ENCODE measurements around the gene PGAP2. TPM values are rescaled to one million over a fixed set of nuclear protein-coding genes. Genes with fewer than 3 reads are reported as not detected.

PGAP2 gene
- total and polyA plus RNA-seq, 5 donors from 2014 or later: 11.4 to 16.7 (median 13.1) TPM

GRCh38 chr11:3834664-3835461, 26.5 kb downstream of the PGAP2 start:
- peaks cover 92% of the 10 kb centered on the region for H3K4me1 ChIP-seq (ENCODE audit: control insufficient read depth, insufficient read depth, low read length, poor library complexity, severe bottlenecking)
- H3K27ac Mint-ChIP-seq: peak overlapping the region; percentile 95 to 99 (median 95)
- H3K4me1 Mint-ChIP-seq: peaks cover 48 to 94% (median 74%) of the 10 kb centered on the region in 4 donors
- H3K27me3 ChIP-seq (ENCODE audit: control insufficient read depth, insufficient read depth, low read length): no peaks in the 10 kb centered on the region
- peaks cover 33% of the 10 kb centered on the region for H3K36me3 ChIP-seq (ENCODE audit: control insufficient read depth, insufficient read depth, low read length)
- no peak for ATAC-seq (ENCODE audit: low read depth in 2 of 2)
- H3K36me3 Mint-ChIP-seq: peaks cover 54% of the 10 kb centered on the region
- H3K9me3 ChIP-seq (ENCODE audit: control insufficient read depth in 2 of 2, low read length in 2 of 2): no peaks in the 10 kb centered on the region
- H3K27me3 Mint-ChIP-seq: peaks cover 5% of the 10 kb centered on the region
- peak overlapping the region; percentile 98 for H3K4me3 ChIP-seq (ENCODE audit: low read depth, low read length)
- peaks cover 0 to 5% (median 0%) of the 10 kb centered on the region in 7 donors for H3K9me3 Mint-ChIP-seq
- DNase-seq: peak in 1 of 3 donors; percentile 42
- peak overlapping the region; percentile 73 to 97 (median 96) for H3K4me3 Mint-ChIP-seq
- H3K27ac ChIP-seq (ENCODE audit: insufficient read depth, low read length, poor library complexity, severe bottlenecking): peak overlapping the region; percentile 65

- Mint-ChIP-seq H3K4me3 (peak overlapping the region; percentile 73 to 97 (median 96)), H3K27ac (peak overlapping the region; percentile 95 to 99 (median 95)), H3K9me3 (peaks cover 0 to 5% (median 0%) of the 10 kb centered on the region in 7 donors), H3K27me3 (peaks cover 5% of the 10 kb centered on the region), H3K36me3 (peaks cover 49% of the 10 kb centered on the region), H3K4me1 (peaks cover 48 to 87% (median 68%) of the 10 kb centered on the region in 4 donors)
- H3K36me3 ChIP-seq (ENCODE audit: control insufficient read depth, insufficient read depth, low read length): peaks cover 24% of the 10 kb centered on the region
- peaks cover 91% of the 10 kb centered on the region for H3K4me1 ChIP-seq (ENCODE audit: control insufficient read depth, insufficient read depth, low read length, poor library complexity, severe bottlenecking)
- peak overlapping the region; percentile 65 for H3K27ac ChIP-seq (ENCODE audit: insufficient read depth, low read length, poor library complexity, severe bottlenecking)
- DNase-seq (no peak), ATAC-seq (ENCODE audit: low read depth in 2 of 2) (no peak)
- no peaks in the 10 kb centered on the region for H3K9me3 ChIP-seq (ENCODE audit: control insufficient read depth in 2 of 2, low read length in 2 of 2)
- no peaks in the 10 kb centered on the region for H3K27me3 ChIP-seq (ENCODE audit: control insufficient read depth, insufficient read depth, low read length)
- peak overlapping the region; percentile 98 for H3K4me3 ChIP-seq (ENCODE audit: low read depth, low read length)
These were observed 27.4 kb downstream of the PGAP2 start for GRCh38 chr11:3835751-3836150.

- peaks cover 14% of the 10 kb centered on the region for H3K36me3 ChIP-seq (ENCODE audit: control insufficient read depth, insufficient read depth, low read length)
- peak overlapping the region; percentile 87 to 99 (median 91) for H3K27ac Mint-ChIP-seq
- peak overlapping the region; percentile 93 to 97 (median 96) for H3K4me3 Mint-ChIP-seq
- peaks cover 39% of the 10 kb centered on the region for H3K36me3 Mint-ChIP-seq
- H3K4me1 ChIP-seq (ENCODE audit: control insufficient read depth, insufficient read depth, low read length, poor library complexity, severe bottlenecking): peaks cover 84% of the 10 kb centered on the region
- DNase-seq: peak; percentile 43 to 81 (median 55)
- peak overlapping the region; percentile 100 for H3K27ac ChIP-seq (ENCODE audit: insufficient read depth, low read length, poor library complexity, severe bottlenecking)
- peak in 1 of 2 donors; percentile 9 for ATAC-seq (ENCODE audit: low read depth in 2 of 2)
- H3K9me3 Mint-ChIP-seq: peaks cover 0 to 5% (median 0%) of the 10 kb centered on the region in 7 donors
- peak overlapping the region; percentile 98 for H3K4me3 ChIP-seq (ENCODE audit: low read depth, low read length)
- H3K9me3 ChIP-seq (ENCODE audit: control insufficient read depth in 2 of 2, low read length in 2 of 2): no peaks in the 10 kb centered on the region
- peaks cover 11% of the 10 kb centered on the region for H3K27me3 Mint-ChIP-seq
- H3K27me3 ChIP-seq (ENCODE audit: control insufficient read depth, insufficient read depth, low read length): no peaks in the 10 kb centered on the region
- peaks cover 36 to 79% (median 59%) of the 10 kb centered on the region in 4 donors for H3K4me1 Mint-ChIP-seq
These were observed 28.5 kb downstream of the PGAP2 start for GRCh38 chr11:3836903-3837302.

- H3K27me3 ChIP-seq (ENCODE audit: control insufficient read depth, insufficient read depth, low read length): no peaks in the 10 kb centered on the region
- peaks cover 78% of the 10 kb centered on the region for H3K4me1 ChIP-seq (ENCODE audit: control insufficient read depth, insufficient read depth, low read length, poor library complexity, severe bottlenecking)
- H3K27ac ChIP-seq (ENCODE audit: insufficient read depth, low read length, poor library complexity, severe bottlenecking): peak overlapping the region; percentile 100
- no peaks in the 10 kb centered on the region for H3K9me3 ChIP-seq (ENCODE audit: control insufficient read depth in 2 of 2, low read length in 2 of 2)
- Mint-ChIP-seq H3K4me1 (peaks cover 34 to 76% (median 54%) of the 10 kb centered on the region in 4 donors), H3K9me3 (peaks cover 0 to 5% (median 0%) of the 10 kb centered on the region in 7 donors), H3K4me3 (peak overlapping the region; percentile 93 to 97 (median 96)), H3K27ac (peak overlapping the region; percentile 85 to 99 (median 97)), H3K36me3 (peaks cover 38% of the 10 kb centered on the region), H3K27me3 (peaks cover 13% of the 10 kb centered on the region)
- ATAC-seq (ENCODE audit: low read depth in 2 of 2) (no peak), DNase-seq (no peak)
- H3K36me3 ChIP-seq (ENCODE audit: control insufficient read depth, insufficient read depth, low read length): peaks cover 12% of the 10 kb centered on the region
- peak overlapping the region; percentile 98 for H3K4me3 ChIP-seq (ENCODE audit: low read depth, low read length)
These were observed 29.4 kb downstream of the PGAP2 start for GRCh38 chr11:3837793-3838192.

GRCh38 chr11:3838504-3838903, 30.1 kb downstream of the PGAP2 start:
- Histone ChIP-seq H3K27ac (ENCODE audit: insufficient read depth, low read length, poor library complexity, severe bottlenecking) (peak overlapping the region; percentile 100), H3K9me3 (ENCODE audit: control insufficient read depth in 2 of 2, low read length in 2 of 2) (no peaks in the 10 kb centered on the region), H3K36me3 (ENCODE audit: control insufficient read depth, insufficient read depth, low read length) (peaks cover 12% of the 10 kb centered on the region), H3K27me3 (ENCODE audit: control insufficient read depth, insufficient read depth, low read length) (no peaks in the 10 kb centered on the region), H3K4me3 (ENCODE audit: low read depth, low read length) (peak overlapping the region; percentile 98), H3K4me1 (ENCODE audit: control insufficient read depth, insufficient read depth, low read length, poor library complexity, severe bottlenecking) (peaks cover 71% of the 10 kb centered on the region)
- Mint-ChIP-seq H3K27me3 (peaks cover 13% of the 10 kb centered on the region), H3K27ac (peak overlapping the region; percentile 60 to 99 (median 97)), H3K9me3 (peaks cover 0 to 5% (median 0%) of the 10 kb centered on the region in 7 donors), H3K4me3 (peak overlapping the region; percentile 93 to 97 (median 96)), H3K4me1 (peaks cover 31 to 73% (median 48%) of the 10 kb centered on the region in 4 donors), H3K36me3 (peaks cover 35% of the 10 kb centered on the region)
- ATAC-seq (ENCODE audit: low read depth in 2 of 2): no peak
- DNase-seq: no peak

- Histone ChIP-seq H3K36me3 (ENCODE audit: control insufficient read depth, insufficient read depth, low read length) (peaks cover 4% of the 10 kb centered on the region), H3K4me3 (ENCODE audit: low read depth, low read length) (peak overlapping the region; percentile 98), H3K9me3 (ENCODE audit: control insufficient read depth in 2 of 2, low read length in 2 of 2) (no peaks in the 10 kb centered on the region), H3K27me3 (ENCODE audit: control insufficient read depth, insufficient read depth, low read length) (no peaks in the 10 kb centered on the region), H3K4me1 (ENCODE audit: control insufficient read depth, insufficient read depth, low read length, poor library complexity, severe bottlenecking) (peaks cover 54% of the 10 kb centered on the region), H3K27ac (ENCODE audit: insufficient read depth, low read length, poor library complexity, severe bottlenecking) (peak overlapping the region; percentile 100)
- DNase-seq (peak; percentile 26 to 50 (median 45)), ATAC-seq (ENCODE audit: low read depth in 2 of 2) (no peak)
- Mint-ChIP-seq H3K4me1 (peaks cover 20 to 63% (median 31%) of the 10 kb centered on the region in 4 donors), H3K9me3 (peaks cover 0 to 4% (median 0%) of the 10 kb centered on the region in 7 donors), H3K27me3 (peaks cover 13% of the 10 kb centered on the region), H3K4me3 (peak overlapping the region; percentile 93 to 97 (median 96)), H3K36me3 (peaks cover 19% of the 10 kb centered on the region), H3K27ac (peak overlapping the region; percentile 97 to 100 (median 99))
These were observed 31.9 kb downstream of the PGAP2 start for GRCh38 chr11:3840004-3840869.

- no peaks in the 10 kb centered on the region for H3K27me3 ChIP-seq (ENCODE audit: control insufficient read depth, insufficient read depth, low read length)
- Mint-ChIP-seq H3K36me3 (peaks cover 14% of the 10 kb centered on the region), H3K4me3 (peak within 1 kb of the TSS; percentile 95 to 98 (median 97)), H3K27me3 (peaks cover 13% of the 10 kb centered on the region), H3K27ac (peak within 1 kb of the TSS; percentile 99 to 100 (median 99)), H3K9me3 (peaks cover 0 to 4% (median 0%) of the 10 kb centered on the region in 7 donors), H3K4me1 (peaks cover 15 to 57% (median 27%) of the 10 kb centered on the region in 4 donors)
- peaks cover 4% of the 10 kb centered on the region for H3K36me3 ChIP-seq (ENCODE audit: control insufficient read depth, insufficient read depth, low read length)
- ATAC-seq (ENCODE audit: low read depth in 2 of 2) (peak; percentile 24 to 27), DNase-seq (peak in 1 of 3 donors; percentile 67)
- peak within 1 kb of the TSS; percentile 100 for H3K27ac ChIP-seq (ENCODE audit: insufficient read depth, low read length, poor library complexity, severe bottlenecking)
- H3K4me3 ChIP-seq (ENCODE audit: low read depth, low read length): peak within 1 kb of the TSS; percentile 98
- peaks cover 47% of the 10 kb centered on the region for H3K4me1 ChIP-seq (ENCODE audit: control insufficient read depth, insufficient read depth, low read length, poor library complexity, severe bottlenecking)
- no peaks in the 10 kb centered on the region for H3K9me3 ChIP-seq (ENCODE audit: control insufficient read depth in 2 of 2, low read length in 2 of 2)
These were observed 32.6 kb downstream of the PGAP2 start, which contains the start of gene RHOG for GRCh38 chr11:3840870-3841425. TSS of gene RHOG (minus strand) at chr11:3840959. CDS start at chr11:3828138, 12,821 bp downstream.
